T-helper 2 cell treated with Interferon-gamma antibody and Interleukin-4, amounts not matched to agents 5 μg/mL and 100 μg/mL, for 36 hours (primary cell): ENCODE results near the gene ARHGEF7.

Experiments used
- DNase-seq: peaks from one replicate; pipeline ENCODE4 v3.0.0; 2021; ENCODE audit warnings: low spot score
- H3K27ac Mint-ChIP-seq: one replicate; pipeline ENCODE4 v1.8.0; 2021; ENCODE audit warnings: mild to moderate bottlenecking, mixed read lengths
- H3K27me3 Mint-ChIP-seq: one replicate; pipeline ENCODE4 v1.8.0; 2021; ENCODE audit warnings: low read depth, mixed read lengths
- H3K36me3 Mint-ChIP-seq: one replicate; pipeline ENCODE4 v1.8.0; 2021; ENCODE audit warnings: low read depth, mixed read lengths
- H3K4me1 Mint-ChIP-seq: one replicate; pipeline ENCODE4 v1.8.0; 2021; ENCODE audit warnings: low read depth, mixed read lengths
- H3K4me3 Mint-ChIP-seq: one replicate; pipeline ENCODE4 v1.8.0; 2022; ENCODE audit warnings: mild to moderate bottlenecking, moderate library complexity, mixed read lengths
- H3K9me3 Mint-ChIP-seq: one replicate; pipeline ENCODE4 v1.8.0; 2021; ENCODE audit warnings: mixed read lengths

Gene ARHGEF7

DNA sequence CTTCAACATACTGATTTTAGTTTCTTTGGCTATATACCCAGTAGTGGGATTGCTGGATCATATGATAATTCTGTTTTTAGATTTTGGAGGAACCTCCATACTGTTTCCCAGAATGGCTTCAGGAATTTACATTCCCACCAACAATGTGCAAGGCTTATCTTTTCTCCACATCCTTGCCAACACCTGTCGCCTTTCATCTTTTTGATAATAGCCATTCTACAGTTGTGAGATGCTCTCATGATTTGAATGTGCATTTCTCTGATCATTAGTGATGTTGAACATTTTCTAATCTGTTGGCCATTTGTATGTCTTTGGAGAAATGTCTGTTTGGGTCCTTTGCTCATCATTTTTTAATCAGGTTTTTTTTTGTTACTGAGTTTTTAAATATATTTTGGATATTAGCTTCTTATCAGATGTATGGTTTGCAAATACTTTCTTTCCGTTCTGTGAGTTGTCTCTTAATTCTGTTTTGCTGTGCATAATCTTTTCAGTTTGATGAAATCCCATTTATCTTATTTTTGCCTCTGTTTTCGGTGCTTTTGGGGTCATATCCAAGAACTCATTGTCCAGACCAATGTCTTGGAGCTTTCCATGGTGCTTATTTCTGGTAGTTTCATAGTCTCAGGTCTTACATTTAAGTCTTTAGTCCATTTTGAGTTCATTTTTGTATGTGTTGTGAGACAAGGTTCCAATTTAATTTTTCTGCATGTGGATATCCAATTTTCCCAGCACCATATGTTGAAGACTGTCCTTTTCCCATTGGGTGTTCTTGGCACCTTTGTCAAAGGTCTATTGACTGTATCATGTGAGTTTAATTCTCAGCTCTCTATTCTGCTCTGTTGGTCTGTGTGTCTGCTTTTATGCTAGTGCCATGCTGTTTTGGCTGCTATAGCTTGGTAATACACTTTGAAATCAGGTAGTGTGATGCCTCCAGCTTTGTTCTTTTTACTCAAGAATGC lies 44.5 kb downstream of the ARHGEF7 start:
- Mint-ChIP-seq H3K36me3 (peaks cover 56% of the 10 kb centered on the region), H3K27me3 (no peaks in the 10 kb centered on the region), H3K4me3 (no peak overlapping the region), H3K9me3 (peaks cover 9% of the 10 kb centered on the region), H3K27ac (no peak overlapping the region), H3K4me1 (peaks cover 30% of the 10 kb centered on the region)
- no peak for DNase-seq

DNA sequence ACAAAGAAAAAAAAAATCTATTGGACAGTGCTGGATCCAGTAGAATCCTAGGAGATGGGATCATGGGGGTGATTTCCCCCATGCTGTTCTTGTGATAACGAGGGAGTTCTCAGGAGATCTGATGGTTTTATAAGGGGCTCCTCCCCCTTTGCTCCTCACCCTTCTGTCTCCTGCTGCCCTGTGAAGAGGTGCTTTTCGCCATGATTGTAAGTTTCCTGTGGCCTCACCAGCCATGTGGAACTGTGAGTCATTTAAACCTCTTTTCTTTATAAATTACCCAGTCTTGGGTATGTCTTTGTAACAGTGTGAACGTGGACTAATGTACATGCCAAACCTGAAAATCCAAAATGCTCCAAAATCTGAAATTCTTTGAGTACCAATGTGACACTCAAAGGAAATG lies 45.5 kb downstream of the ARHGEF7 start:
- no peak overlapping the region for H3K27ac Mint-ChIP-seq
- H3K9me3 Mint-ChIP-seq = peaks cover 9% of the 10 kb centered on the region
- H3K27me3 Mint-ChIP-seq = no peaks in the 10 kb centered on the region
- H3K36me3 Mint-ChIP-seq = peaks cover 60% of the 10 kb centered on the region
- peaks cover 33% of the 10 kb centered on the region for H3K4me1 Mint-ChIP-seq
- DNase-seq = no peak
- H3K4me3 Mint-ChIP-seq = no peak overlapping the region

DNA sequence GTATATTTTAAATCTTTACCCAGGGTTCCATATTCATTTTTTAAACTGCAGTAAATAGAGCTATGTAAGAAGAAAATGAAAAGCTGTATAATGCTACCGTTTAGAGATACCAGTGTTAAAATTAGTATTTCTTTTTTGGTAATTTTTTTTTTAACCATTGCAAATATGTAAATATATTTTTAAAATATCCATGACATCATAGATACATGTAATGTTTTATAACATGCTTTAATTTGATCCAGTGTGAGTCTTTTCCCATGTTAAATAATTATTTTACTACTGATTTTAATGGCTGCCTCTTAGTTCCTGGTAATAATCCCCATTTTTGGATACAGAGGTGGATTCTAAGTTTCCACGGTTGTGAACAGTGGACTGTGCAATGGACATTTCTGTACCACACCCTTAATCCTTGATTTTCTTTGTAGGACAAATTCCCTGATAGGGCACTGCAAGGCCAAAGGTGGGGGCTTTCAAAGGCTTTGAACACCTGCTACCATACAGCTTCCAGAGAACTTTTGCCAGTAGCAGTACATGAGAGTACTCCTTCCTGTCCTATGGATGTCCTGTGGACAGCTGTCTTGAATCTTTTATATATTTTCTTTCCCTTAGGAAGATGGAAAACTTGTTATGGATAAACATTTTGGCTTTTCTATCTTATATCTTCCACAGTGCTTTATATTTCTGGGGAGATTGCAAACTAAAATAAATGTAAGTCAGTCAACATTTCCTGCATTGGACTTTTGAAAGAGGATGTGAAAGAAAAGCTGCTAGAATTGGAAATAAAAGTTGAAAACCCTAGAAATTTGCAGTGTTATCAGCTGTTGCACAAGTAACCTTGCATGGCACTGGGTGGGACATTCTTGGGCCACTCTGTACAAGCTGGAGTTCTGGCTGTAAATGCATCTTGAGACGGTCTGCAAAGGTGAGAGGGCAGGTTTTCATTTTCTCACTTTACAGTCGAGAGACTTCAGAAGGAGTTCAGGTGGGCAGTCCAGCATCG lies 46.8 kb downstream of the ARHGEF7 start:
- no peak overlapping the region for H3K4me3 Mint-ChIP-seq
- no peaks in the 10 kb centered on the region for H3K27me3 Mint-ChIP-seq
- H3K4me1 Mint-ChIP-seq = peaks cover 37% of the 10 kb centered on the region
- H3K27ac Mint-ChIP-seq = no peak overlapping the region
- peaks cover 9% of the 10 kb centered on the region for H3K9me3 Mint-ChIP-seq
- no peak for DNase-seq
- peaks cover 65% of the 10 kb centered on the region for H3K36me3 Mint-ChIP-seq

DNA sequence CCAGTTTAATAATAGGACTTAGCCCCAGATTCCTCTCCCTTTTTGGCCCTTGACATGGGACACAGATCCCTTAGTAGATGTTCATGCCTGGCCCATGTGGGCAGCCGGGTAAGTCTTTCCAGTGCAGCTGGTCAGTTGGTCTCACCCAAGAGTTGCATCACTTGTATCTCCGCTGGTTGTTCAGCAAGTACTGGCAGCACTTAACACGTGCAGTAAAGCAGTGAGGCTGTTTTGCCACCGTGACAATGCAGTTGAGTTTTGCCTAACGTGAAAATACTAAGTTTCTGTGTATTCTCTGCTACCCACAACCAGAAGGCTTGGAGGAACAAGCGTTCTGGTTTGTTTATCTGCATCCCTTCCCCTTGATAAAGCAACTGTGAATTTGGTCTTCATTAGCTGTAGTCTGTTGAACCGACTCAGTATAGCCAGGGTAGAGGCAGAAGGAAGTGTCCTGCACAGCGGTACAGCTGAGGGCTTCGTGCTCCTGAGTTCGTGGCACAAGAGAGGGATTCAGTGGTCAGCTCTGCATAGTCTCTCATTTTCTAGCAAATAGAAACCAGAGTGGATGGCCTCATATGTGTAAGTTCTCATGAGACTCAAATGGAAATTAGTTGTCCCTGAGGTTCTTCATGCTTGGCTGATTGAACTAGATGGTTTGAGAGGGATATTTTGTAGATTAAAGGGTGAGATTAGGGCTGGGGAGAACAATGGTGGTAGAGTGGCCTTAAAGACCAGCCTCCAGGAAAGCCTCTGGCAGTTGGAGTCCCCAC lies 50.3 kb downstream of the ARHGEF7 start:
- peaks cover 5% of the 10 kb centered on the region for H3K9me3 Mint-ChIP-seq
- H3K4me3 Mint-ChIP-seq = no peak overlapping the region
- peak overlapping the region; percentile 57 for H3K27ac Mint-ChIP-seq
- DNase-seq = no peak
- peaks cover 66% of the 10 kb centered on the region for H3K36me3 Mint-ChIP-seq
- H3K27me3 Mint-ChIP-seq = no peaks in the 10 kb centered on the region
- H3K4me1 Mint-ChIP-seq = peaks cover 37% of the 10 kb centered on the region

DNA sequence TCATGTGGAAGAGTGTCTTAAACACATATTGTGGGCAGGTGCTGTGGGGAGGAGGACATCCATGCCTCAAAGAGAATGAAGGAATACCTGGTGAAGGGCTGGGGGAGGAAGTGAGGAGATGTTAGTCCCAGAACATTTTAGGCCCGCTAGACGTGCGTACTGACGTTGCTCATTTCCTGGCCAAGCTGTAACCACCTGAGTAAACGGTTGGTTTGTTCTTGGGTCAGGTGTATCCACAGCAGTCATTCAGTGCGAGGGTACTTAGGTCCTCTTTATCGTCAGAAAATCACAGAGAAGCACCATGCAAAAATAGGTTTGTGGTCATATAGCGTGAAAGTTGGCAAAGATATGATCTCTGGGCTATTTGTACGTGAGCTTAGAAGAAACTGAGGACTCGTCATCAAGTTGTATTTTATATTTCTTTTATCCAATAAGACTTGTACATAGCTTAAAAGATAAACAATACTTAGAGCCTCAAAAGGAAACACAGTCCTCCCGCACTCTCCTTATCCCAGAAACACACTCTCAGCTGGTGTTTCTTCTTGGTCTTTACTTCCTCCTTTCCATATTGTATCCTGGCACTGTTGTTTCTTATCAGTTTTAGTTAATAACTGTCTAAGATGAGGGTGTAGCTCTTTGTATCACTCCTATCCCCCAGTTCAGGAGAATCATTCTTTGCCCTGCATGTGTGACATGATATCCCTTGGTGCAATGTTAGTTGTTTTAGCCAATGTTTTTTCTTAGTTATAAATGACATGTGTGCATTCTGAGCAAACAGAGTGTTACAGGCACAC lies 52.0 kb downstream of the ARHGEF7 start:
- Mint-ChIP-seq H3K27me3 (no peaks in the 10 kb centered on the region), H3K36me3 (peaks cover 56% of the 10 kb centered on the region), H3K4me3 (peak overlapping the region; percentile 23), H3K9me3 (peaks cover 5% of the 10 kb centered on the region), H3K4me1 (peaks cover 43% of the 10 kb centered on the region), H3K27ac (peak overlapping the region; percentile 57)
- DNase-seq = no peak

DNA sequence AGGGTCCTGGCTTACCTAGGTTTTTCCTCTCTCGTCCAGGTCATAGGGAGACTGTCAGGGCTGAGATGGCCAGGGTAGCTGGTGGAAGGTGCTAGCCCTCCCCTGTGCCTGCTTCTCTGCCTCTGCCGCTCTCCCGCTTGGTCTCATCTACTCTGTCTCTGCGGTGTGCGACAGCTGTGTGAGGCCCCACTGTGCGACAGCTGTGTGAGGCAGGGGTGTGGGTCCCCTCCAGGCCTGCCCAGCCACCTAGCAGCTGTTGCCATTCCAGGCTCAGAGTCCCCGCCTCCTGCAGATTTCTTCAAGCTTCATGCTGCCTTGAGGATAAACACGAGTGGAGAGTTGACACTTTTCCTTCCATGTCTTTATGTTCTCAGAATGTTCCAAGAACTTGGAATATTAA lies 53.0 kb downstream of the ARHGEF7 start:
- H3K36me3 Mint-ChIP-seq = peaks cover 57% of the 10 kb centered on the region

DNA sequence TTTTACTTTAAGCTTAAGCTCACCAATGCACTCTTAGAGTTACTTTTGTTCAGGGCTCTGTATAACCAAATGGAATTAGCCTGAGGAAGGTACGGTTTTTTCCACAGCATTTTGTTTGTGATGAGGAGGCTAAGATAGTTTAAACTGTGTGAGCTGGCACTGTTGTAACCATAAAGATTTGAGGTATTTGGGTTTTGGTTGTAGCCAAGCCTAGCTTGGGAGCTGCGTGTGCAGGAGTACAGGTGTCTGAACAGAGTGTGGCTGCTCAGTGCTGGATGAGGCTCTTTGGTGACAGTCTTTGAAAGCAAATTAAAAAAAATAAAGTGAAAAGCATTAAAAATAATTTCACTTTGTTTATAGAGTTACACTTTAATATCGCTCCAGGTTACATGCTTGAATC lies 56.0 kb downstream of the ARHGEF7 start:
- no peak for DNase-seq
- Mint-ChIP-seq H3K9me3 (peaks cover 15% of the 10 kb centered on the region), H3K4me3 (no peak overlapping the region), H3K4me1 (peaks cover 42% of the 10 kb centered on the region), H3K36me3 (peaks cover 68% of the 10 kb centered on the region), H3K27ac (no peak overlapping the region), H3K27me3 (no peaks in the 10 kb centered on the region)

More for the DNA sequence above, 53.0 kb downstream of the ARHGEF7 start:
- H3K27ac Mint-ChIP-seq = no peak overlapping the region
- H3K9me3 Mint-ChIP-seq = peaks cover 5% of the 10 kb centered on the region
- peaks cover 43% of the 10 kb centered on the region for H3K4me1 Mint-ChIP-seq
- no peak overlapping the region for H3K4me3 Mint-ChIP-seq
- no peaks in the 10 kb centered on the region for H3K27me3 Mint-ChIP-seq
- no peak for DNase-seq

DNA sequence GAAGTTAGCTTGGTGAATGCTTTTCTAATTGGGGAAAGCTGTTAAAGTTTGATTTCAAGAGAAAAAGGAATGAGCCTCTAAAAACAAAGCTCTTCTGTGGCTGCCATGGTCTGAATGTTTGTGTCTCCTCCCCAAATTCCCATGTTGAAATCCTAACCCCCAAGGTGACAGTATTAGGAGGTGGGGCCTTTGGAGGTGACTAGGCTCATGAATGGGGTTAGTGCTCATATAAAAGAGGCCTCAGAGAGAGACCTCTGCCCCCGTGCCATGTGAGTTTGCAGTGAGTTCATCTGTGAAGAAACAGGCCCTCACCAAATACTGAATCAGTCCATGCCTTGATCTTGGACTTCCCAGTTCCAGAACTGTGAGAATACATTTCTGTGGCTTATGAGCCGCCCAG lies 56.5 kb downstream of the ARHGEF7 start:
- Mint-ChIP-seq H3K36me3 (peaks cover 68% of the 10 kb centered on the region), H3K4me1 (peaks cover 41% of the 10 kb centered on the region), H3K27ac (peak overlapping the region; percentile 54), H3K27me3 (no peaks in the 10 kb centered on the region), H3K4me3 (no peak overlapping the region), H3K9me3 (peaks cover 15% of the 10 kb centered on the region)
- no peak for DNase-seq

DNA sequence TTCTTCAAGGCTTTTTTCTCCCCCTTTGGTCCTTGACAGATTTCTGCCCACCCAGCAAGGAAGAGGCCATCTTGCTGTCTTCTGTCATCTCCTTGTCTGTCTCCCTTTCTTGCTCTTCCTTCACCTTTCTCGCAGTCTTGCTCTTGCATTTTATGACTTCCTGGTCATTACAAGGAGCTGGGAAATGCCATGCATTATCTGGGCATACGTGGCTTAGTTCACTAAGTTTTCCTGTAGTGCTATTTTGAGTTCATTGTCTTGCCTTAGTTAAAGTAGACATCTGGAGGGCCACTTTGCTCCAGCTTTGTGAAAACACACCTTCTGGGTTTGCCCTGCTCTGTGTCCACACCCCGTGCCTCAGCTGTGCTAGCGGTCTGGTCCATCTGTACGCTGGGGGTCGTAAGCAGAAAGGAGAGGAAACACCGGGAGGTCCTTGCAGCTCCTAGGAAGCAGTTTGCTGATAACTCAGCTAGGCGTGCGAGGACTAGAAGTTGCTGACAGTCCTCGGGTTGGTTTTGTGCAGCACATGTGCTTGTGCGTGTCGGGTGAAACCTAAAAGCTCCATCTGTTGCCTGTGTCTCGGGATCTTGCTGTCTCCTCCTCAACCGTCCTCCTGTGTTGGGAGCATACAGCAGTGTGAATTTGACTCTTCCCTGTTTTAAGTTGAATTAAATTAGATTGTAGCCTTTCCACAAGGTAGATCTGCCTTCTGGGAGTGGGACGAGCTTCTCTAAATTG lies 59.4 kb downstream of the ARHGEF7 start:
- peaks cover 48% of the 10 kb centered on the region for H3K4me1 Mint-ChIP-seq
- DNase-seq = no peak
- no peaks in the 10 kb centered on the region for H3K27me3 Mint-ChIP-seq
- peaks cover 69% of the 10 kb centered on the region for H3K36me3 Mint-ChIP-seq
- H3K9me3 Mint-ChIP-seq = peaks cover 11% of the 10 kb centered on the region
- H3K27ac Mint-ChIP-seq = peak overlapping the region; percentile 16
- H3K4me3 Mint-ChIP-seq = no peak overlapping the region

DNA sequence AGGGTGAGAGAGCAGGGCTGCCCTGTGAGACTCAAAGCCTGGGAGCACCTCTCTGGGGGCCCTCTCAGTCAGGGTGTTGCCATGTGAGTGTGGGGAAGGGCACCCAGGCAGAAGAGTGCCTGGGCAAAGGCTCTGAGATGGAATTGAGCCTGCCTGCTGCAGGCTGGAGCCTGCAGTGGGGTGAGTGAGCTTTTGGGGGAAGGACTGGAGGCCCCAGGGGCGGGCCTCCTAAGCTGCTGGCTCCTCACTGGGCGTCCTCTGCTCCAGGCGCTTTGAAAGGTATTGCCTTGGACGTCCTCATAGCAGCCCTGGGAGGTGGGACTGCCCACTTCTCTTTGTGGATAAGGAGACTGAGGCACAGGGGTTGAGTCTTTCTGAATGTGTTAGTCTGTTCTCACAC lies 60.3 kb downstream of the ARHGEF7 start:
- Mint-ChIP-seq H3K27me3 (no peaks in the 10 kb centered on the region), H3K4me3 (no peak overlapping the region), H3K36me3 (peaks cover 69% of the 10 kb centered on the region), H3K27ac (peak overlapping the region; percentile 16), H3K4me1 (peaks cover 55% of the 10 kb centered on the region), H3K9me3 (peaks cover 11% of the 10 kb centered on the region)
- DNase-seq = no peak

DNA sequence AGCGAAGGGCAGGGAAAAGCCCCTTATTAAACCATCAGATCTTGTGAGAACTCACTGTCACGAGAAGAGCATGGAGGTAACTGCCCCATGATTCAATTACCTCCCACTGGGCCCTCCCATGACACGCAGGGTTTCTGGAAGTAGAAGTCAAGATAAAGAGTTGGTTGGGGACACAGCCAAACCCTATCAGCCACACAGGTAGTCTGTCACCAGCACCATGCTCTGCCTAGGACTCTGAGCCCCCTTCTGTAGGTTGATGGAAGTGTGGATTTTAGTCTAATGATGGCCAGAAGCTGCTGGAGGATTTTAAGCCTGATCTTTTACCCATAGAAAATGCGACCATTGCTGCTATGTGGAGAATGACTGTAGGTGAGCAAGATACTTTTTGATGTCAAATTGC lies 60.8 kb downstream of the ARHGEF7 start:
- Mint-ChIP-seq H3K27ac (no peak overlapping the region), H3K4me3 (no peak overlapping the region), H3K27me3 (no peaks in the 10 kb centered on the region), H3K36me3 (peaks cover 68% of the 10 kb centered on the region), H3K9me3 (peaks cover 11% of the 10 kb centered on the region), H3K4me1 (peaks cover 60% of the 10 kb centered on the region)
- no peak for DNase-seq

DNA sequence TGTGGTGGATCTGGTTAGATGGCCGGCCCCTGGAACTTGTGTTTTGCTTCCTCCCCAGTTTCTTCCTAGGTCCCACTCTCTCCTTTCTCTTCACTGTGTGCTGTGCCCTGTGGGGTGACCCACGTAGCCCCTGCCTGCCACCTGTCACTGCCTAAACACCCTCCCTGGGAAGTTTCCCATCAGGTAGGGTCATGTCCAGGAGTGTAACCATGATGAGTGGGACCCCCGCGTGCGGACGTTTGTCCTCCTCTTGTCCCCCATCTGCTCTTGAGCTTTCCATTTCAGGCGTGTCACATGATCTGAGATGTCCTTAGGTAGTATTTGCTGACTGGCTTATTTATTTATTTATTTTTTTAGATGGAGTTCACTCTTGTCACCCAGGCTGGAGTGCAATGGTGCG lies 61.3 kb downstream of the ARHGEF7 start:
- H3K36me3 Mint-ChIP-seq = peaks cover 73% of the 10 kb centered on the region
- H3K27ac Mint-ChIP-seq = no peak overlapping the region
- H3K4me1 Mint-ChIP-seq = peaks cover 64% of the 10 kb centered on the region
- no peak for DNase-seq
- no peaks in the 10 kb centered on the region for H3K27me3 Mint-ChIP-seq
- no peak overlapping the region for H3K4me3 Mint-ChIP-seq
- peaks cover 11% of the 10 kb centered on the region for H3K9me3 Mint-ChIP-seq
